ENCODE measurements around the gene RMI2.
"Not testable (repeated sequence)": the region's sequence is repeated elsewhere in the genome, so short reads cannot be mapped to it uniquely, and the experiment has no call there.

RMI2 gene

DNA sequence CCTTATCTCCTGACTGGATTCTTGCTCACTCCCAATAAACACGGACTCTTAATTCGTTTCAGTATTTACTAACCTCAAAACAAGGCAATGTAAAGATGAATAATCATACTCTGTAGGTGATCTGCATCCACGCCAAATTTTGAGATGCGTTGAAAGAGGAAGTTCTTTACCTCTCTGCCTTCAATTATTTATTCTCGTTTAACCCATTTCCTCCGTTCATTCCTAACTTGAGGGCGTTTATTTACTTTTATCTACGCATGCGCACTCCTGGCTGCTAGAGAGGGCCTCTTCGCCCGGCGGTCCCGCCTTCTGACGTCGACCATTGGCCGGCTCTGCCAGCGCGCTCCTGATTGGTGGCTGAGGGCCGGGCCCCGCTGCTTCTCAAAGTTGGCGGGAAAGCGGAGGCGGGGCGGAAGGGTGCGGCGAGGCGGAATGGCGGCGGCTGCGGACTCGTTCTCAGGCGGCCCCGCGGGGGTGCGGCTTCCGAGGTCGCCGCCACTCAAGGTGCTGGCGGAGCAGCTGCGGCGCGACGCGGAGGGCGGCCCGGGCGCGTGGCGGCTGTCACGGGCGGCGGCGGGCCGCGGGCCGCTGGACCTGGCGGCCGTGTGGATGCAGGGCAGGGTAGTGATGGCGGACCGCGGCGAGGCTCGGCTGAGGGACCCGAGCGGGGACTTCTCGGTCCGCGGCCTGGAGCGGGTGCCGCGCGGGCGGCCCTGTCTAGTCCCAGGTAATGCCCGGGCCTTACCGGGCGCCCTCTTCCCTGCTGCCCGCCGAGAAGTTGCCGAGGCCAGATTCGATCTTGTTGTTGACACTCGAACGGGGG, at the start of gene RMI2:
TSS of gene RMI2 (plus strand) at position 420 of the 823 bp plus-strand sequence. CDS start at position 433, 13 bp downstream.
- DNase-seq (ENCODE audit: low read depth in 2 of 2): peak; percentile 94 to 95

DNA sequence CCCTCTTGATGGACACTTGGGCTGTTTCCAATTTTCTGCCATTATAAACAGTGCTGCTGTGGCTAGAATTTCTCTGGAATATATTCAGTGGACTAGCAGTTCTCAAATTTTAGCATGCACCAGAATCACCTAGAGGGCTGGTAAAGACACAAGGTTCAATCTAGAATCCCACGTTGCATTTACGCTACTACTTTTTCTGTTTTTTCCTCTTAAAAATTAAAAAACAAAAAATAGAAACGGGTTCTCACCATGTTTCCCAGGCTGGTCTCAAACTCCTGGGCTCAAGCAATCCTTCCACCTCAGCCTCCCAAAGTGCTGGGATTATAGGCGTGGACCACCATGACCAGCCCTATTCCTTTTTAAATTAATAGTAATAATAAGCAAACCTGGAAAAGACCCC, 49.6 kb upstream of the RMI2 start:
- DNase-seq (ENCODE audit: low read depth in 2 of 2): no peak

DNA sequence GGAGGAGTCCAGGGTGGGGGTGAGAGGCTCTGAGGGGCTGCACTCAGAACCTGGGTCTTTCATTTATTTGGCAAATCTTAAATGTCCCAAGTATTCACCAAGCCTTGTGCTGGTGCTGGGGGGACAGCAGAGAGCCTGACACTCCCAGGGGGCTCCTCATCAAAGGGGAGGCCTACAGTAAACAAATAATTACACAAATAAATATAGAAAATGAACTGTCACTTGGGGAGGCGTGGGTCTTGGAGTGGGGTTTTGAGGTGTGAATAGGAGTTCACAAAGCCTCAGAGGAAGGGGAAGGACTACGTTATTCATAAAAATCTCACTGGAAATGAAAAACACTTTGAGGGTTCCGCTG, 48.9 kb upstream of the RMI2 start:
- DNase-seq (ENCODE audit: low read depth in 2 of 2): no peak

DNA sequence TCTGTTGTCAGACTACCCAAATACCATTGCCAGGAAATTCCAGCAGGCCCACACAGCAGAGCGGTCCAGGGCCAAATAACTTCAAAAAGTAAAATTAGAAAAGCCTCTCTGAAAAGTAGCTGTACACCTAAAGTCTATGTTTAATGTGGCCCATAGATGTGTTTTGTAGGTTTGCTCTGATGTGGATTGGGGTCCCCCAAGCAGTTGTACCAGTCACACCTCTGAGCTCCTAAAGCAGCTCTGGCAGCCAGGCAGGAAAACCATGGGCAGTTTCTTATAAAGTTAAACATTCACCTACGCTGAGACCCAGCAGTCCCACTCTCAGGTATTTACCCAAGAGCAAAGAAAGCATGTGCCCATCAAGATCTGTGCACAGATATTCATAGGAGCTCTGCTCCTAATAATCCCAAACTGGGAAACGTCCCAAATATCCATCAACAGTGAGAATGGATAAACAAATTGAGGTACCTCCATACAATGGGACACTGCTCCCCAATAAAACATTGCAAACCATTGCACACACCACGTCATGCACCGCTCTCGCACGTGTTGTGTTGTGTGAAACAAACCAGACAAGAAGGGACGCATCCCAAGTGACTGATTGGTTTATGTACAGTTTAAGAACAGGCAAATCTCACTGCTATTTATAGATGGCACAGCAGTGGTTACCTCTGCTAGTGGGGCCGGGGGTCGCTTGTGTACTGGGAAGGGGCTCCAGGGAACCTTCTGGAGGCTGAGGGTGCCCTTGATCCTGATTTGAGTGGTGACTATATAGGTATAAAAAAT, 48.4 kb upstream of the RMI2 start:
- no peak for DNase-seq (ENCODE audit: low read depth in 2 of 2)

DNA sequence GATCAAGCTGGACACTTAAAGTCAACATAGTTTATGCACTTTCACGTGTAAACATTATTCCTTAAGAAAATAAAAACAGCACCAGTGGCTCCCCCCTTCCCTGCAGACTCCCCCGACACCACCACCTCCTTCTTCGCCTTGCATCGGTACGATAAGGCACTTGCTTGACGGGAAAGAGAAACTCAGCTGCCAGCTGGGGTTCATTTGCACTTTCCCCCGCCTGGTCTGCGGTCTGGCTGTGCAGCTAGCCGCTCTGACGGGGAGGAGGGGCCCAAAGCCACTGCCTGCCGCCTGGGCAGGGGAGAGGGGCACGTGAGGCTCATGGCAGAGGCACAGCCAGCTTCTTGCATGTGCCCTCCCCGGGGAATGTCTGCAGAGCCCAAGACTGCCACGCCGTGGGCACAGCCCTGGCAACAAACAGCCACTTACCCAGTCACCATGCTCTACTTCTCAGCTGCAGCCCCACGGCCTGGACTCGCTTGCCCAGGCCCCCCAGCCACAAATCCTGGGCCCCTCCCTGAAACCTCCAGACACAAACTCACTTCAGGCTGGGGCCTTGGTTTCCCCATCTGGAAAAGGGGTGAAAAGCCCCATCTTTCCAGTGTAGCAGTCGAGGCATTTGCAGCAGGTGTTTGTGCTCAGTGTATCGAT, 47.6 kb upstream of the RMI2 start:
- DNase-seq (ENCODE audit: low read depth in 2 of 2): peak; percentile 50 to 58

DNA sequence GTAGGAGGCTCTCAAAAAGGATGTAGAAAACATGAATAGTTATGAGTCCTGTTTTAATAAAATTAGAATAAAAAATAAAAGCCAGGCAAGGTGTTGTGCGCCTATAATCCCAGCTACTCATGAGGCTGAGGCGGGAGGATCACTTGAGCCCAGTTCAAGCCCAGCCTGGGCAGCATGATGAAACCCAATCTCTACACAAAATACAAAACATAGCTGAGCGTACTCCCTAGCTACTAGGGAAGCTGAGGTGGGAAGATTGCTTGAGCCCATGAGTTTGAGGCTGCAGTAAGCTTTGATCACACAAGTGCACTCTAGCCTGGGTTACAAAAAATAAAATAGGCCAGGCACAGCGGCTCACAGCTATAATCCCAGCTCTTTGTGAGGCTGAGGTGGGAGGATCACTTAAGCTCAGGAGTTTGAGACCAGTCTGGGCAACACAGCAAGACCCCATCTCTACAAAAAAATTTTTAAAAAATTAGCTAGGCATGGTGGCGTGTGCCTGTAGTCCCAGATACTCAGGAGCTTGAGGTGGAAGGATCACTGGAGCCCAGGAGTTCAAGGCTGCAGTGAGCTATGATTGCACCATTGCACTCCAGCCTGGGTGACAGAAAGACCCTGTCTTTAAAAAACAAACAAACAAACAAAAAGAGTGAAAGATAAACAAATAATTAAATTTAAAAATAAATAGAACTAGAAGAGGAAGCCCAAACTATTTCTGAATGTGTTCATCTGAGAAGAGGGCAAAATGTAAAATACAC, 46.9 kb upstream of the RMI2 start:
- DNase-seq (ENCODE audit: low read depth in 2 of 2): no peak

DNA sequence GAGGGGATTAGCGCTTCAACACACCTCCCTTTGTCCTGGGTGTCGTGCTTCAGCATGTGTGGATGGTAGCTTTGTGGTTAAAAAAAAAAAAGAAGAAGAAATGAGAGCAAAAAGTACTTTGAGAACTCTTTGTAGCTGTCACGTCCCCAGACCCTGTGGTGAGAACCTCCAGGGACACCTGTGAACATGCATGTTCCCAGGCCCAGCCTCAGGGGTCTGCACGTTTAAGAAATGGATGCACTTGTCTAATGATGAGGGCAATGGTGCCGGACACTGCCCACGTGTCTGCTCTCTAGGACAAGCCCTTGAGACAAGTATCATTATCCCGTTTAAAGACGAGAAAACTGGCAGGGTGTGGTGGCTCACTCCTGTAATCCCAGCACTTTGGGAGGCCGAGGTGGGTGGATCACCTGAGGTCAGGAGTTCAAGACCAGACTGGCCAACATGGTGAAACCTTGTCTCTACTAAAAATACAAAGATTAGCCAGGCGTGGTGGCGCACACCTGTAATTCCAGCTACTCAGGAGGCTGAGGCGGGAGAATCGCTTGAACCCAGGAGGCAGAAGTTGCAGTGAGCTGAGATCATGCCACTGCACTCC, 46.2 kb upstream of the RMI2 start:
- DNase-seq (ENCODE audit: low read depth in 2 of 2): not testable (repeated sequence)

DNA sequence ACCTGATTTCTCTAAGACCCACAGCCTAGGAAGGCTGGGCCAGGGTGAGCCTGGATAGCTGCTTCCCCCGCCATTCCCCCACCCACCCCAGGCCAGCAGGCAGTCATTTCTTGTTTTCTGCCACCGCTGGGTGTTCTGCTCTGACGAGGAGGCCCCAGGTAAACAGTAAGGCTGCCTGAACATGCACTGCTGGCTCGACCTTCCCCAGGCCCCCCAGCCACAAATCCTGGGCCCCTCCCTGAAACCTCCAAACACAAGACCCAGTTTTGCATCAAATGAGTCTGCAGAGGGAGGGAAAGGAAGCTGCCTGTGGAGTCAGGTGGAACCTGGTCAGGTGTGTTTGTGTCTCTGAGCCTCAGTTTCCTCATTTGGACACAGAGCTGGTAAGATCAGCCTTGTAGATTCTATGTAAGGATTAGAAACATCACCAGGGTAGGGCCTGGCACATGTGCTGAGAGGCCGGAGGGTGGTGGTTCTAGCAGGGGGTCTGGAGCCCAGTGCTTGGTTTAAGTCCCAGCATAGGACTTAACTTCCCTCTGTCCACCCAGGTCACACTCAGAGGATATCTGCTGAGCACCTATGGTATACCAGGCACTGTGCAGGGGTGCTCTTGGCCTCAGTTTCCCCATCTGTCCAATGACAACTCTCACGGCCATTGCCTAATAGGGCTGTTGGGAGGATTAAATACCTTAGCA, 45.2 kb upstream of the RMI2 start:
- DNase-seq (ENCODE audit: low read depth in 2 of 2): no peak

DNA sequence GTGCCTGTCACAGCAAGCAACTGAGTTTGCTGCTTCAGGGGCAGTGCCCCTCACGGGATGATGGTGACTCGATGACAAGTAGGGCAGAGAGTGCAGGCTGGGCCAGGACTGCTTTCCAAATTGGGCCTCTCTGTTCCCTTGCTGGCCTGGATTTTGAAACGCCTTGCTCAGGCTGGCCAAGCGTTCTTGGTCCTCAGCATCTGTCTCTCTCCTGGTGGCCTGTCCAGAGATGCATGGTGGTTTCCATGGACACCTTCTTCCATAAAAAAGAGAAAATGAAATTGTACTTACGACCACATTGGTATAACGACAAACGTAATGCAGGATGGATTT, 44.7 kb upstream of the RMI2 start:
- DNase-seq (ENCODE audit: low read depth in 2 of 2): no peak

DNA sequence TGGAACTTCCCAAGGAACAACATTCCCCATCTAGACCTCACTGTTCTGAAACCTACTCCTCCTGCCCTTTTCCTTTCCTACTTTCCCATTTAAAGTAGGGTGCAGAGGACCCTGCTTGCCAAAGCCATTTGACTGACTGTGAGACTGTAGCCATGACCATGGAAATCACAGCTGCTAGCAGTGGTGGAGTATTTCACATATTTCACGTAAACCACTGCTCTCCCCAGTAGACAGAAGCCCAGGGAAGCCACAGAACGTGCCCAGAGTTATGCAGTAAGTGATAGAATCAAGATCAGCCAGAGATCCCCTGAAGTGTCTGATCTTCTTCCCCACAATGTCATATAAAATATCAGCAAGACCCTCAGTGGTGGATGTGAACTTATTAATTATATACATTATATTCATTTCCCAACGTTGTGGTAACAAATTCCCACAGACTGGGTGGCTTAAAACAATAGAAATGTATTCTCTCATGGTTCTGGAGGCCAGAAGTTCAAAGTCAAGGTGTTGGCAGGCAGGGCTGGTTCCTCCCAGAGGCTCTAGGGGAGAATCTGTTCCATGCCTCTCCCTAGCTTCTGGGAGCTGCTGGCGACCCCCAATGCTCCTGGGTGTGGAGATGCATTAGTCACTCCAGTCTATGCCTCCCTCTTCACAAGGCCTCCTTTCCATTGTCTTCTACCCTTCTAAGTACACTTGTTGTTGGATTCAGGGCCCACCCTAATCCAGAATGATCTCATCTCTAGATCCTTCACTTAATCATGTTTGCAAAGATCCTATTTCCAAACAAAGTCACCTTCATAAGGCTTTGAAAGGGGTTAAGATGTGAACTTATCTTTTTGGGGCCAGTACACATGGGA, 43.4 kb upstream of the RMI2 start:
- DNase-seq (ENCODE audit: low read depth in 2 of 2): no peak

DNA sequence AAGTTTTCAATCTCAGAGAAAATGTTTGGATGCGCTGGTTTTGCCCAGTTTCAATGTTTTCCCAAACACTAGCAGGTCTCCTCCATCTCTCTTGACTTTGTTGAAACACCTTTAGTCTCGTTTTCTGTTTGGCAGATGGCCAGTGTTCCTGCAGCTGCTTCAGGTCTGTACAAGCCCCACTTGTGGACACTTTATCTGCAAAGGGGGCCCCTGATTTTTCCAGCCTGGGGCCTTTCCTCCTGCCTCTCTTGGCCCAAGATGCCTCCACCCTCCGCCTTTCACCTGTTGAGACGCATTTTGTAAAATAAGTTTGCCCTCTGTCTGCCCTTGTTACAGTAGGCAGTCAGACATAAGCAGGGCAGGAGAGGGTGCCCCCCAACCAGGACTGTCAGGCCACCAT, 42.3 kb upstream of the RMI2 start:
- DNase-seq (ENCODE audit: low read depth in 2 of 2): no peak

DNA sequence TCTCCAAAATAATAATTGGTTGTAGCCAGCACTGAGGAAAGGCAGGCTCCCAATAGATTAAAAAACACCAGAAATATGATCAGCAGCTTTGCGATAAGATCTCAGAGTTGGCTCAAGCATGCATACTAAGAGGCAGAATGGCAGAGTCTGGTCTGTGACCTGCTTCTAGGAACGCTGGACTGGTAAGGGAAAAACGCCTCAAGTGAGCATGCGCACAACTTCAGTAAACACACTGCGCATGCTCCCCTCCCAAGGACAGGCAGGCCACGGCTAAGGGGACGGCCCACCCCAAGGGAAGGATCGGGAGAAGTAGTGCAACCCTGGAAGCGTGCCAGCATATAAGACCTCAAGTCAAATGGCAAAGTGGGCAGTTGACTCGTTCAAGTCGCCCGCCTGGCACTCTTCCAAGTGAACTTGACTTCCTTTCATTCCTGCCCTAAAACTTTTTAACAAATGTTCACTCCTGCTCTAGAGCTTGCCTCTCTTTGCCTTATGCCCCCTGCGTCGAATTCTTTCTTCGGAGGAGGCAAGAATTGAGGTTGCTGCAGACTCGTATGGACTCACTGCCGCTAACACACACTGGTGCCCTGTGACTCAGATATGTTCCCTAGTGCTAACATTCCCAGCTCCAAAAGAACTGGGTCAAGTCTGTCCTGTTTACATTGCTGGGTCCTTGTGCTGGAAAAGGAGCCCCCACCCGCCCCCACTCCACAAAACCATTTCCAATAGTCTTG, 41.7 kb upstream of the RMI2 start:
- DNase-seq (ENCODE audit: low read depth in 2 of 2): no peak

DNA sequence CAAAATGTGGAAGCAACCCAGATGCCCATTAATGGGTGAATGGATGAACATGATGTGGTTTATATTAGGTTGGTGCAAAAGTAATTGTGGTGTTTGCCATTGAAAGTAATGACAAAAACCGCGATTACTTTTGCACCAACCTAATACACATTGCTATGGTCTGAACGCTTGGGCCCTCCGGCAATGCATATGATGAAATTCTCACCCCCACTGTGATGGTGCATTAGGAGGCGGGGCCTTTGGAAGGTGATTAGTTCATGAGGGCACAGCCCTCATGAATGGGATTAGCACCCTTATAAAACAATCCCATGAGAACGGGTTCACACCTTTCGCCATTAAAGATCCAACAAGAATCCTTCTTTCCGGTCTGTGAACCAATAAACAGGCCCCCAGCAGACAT, 38.9 kb upstream of the RMI2 start:
- no peak for DNase-seq (ENCODE audit: low read depth in 2 of 2)

DNA sequence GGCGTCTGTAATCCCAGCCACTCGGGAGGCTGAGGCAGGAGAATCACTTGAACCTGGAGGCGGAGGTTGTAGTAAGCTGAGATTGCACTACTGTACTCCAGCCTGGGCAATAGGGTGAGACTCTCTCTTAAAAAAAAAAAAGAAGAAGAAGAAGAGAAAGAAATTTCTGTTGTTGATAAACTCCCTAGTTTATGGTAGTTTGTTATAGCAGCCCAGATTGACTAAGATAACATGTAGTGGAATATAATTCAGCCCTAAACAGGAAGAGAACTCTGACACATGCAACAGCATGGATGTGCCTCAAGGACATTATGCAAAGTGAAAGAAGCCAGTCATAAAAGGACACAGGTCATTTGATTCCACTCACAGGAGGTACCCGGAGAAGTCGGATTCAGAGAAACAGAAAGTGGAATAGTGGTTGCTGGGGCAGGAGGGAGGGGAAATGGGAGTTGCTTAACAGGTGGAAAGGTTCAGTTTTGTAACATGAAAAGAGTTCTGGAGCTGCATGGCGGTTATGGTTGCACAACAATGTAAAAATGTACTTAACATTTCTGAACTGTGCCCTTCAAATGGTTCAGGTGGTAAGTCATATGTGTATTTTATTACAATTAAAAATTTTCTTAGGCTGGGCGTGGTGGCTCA, 38.1 kb upstream of the RMI2 start:
- no peak for DNase-seq (ENCODE audit: low read depth in 2 of 2)

DNA sequence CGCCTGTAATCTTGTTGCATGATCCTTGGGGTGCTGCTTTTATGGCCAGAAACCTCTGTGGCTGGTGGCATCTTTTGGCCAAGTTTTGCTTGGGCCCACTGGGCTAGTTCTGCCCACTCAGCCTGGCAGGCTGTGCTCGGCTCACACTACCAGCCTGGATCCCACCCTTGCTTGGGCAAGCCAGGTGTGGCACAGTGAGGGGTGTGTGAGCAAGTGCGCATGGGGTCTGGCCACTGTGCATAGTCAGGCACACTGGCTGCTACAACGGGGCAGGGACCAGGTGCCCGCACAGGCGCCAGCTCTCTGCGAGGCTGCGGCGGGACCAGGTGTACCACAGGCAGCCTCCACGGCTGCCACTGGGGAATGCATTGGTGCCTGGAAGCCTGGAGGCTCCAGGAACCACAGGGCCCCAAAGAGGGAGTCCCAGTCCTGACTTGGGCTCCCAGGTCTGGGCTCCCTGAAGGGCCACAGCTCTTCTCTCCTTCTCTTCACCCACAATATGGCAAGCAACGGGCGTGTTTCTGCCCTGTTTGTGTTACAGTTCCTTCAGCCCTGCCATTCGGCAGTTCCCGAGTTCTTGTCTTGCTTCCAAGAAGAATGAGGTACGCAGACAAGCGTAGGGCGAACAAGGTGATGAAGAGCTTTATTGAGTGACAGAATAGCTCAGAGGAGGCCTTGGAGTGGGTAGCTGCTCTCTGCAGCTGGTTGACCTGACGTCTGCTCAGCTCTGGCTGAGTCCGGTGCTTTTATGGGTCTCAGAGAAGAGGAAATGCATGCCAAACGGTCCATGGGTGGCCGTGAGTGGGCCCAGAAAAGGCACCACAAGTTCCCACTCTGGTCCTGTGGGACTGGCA, 37.4 kb upstream of the RMI2 start:
- DNase-seq (ENCODE audit: low read depth in 2 of 2): no peak

DNA sequence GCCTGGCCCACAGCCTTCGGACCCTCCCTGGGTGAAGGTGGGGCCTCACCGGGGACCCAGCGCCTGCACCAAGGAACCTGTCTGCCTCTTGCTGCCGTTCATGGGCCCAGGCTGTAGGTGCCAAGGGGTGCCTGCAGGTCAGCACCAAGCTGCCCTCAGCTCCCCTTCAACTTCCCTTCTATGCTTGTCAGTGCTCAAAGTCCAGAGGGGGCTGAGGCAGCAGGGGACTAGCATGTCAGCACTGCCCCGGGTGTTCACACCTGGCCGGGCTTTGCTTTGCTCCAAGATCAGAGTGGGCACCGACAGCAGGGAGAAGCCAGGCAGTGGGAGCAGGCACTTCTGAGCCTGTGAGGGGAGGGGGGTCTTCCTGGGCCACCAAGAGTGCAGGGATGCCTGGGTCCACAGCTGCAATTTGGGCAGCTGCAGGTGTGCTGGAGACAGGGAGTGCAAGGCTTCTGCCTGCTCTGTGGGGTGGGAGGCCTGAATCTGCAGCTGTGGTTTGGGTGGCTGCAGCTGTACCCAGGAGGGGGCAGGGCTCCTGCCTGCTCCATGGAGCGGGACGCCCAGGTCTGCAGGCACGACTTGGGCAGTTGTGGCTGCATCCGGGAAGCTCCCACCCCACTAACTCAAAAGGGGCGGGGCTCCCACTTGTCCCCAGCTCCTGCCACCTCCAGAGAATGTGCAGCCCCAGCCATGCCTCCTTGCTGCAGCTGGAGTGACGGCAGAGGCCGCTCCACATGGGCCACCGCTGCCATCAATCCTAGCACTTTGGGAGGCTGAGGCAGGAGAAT, 36.6 kb upstream of the RMI2 start:
- DNase-seq (ENCODE audit: low read depth in 2 of 2): no peak
